CD4-positive, alpha-beta T cell (primary cell): ENCODE data around the gene ZBTB17. TPM values are rescaled to one million over a fixed set of nuclear protein-coding genes. Genes with fewer than 3 reads are reported as not detected.

Source experiments
- ATAC-seq: fragments of 200-7000 bp; cut with Tn5 transposase; one replicate; pipeline ENCODE4 v1.10.0; 2022; ENCODE audit warnings: mild to moderate bottlenecking; ENCODE audit not compliant: poor library complexity
- CTCF ChIA-PET: fragments of 350-600 bp; sonication (Branson Sonifier 250); formaldehyde crosslinking; loops from one replicate; lab custom pipeline; 2021; ENCODE audit warnings: antibody characterized with exemption, inconsistent platforms; lab: Charles Lee
- POLR2A ChIA-PET: fragments of 350-600 bp; sonication (Branson Sonifier 250); formaldehyde crosslinking; loops from one replicate; lab custom pipeline; 2021; ENCODE audit warnings: antibody characterized with exemption, inconsistent platforms; lab: Charles Lee
- DNase-seq, 14 experiments: peaks; one replicate each; pipeline ENCODE4 v3.0.0-alpha.2; 2013 to 2020; ENCODE audit warnings: mixed read lengths in 2 of 14
- H3K27ac ChIP-seq, 2 donors: one replicate each; pipeline versions ENCODE4 v1.5.1 to v1.7.0; 2013; ENCODE audit warnings: low read length in 2 of 2, low read depth in 1 of 2, mild to moderate bottlenecking in 1 of 2
- H3K27me3 ChIP-seq, 2 experiments: 1 replicate in 1 of 2; 2 replicates in 1 of 2; pipeline versions ENCODE4 v1.6.1 to v1.7.0; 2013; ENCODE audit warnings: low read length in 2 of 2, control low read depth in 1 of 2, mild to moderate bottlenecking in 1 of 2, moderate library complexity in 1 of 2; ENCODE audit not compliant: insufficient read depth in 2 of 2, control insufficient read depth in 1 of 2
- H3K36me3 ChIP-seq: one replicate; pipeline ENCODE4 v1.6.1; 2013; ENCODE audit warnings: low read length, control low read depth; ENCODE audit not compliant: insufficient read depth
- H3K4me1 ChIP-seq: one replicate; pipeline ENCODE4 v1.6.1; 2013; ENCODE audit warnings: low read length, control low read depth; ENCODE audit not compliant: insufficient read depth
- H3K4me3 ChIP-seq: one replicate; pipeline ENCODE4 v1.5.1; 2013; ENCODE audit warnings: mild to moderate bottlenecking, low read length, moderate library complexity
- H3K9me3 ChIP-seq, 2 experiments: 1 replicate in 1 of 2; 2 replicates in 1 of 2; pipeline versions ENCODE4 v1.6.1 to v1.7.0; 2013; ENCODE audit warnings: low read length in 2 of 2, mild to moderate bottlenecking in 2 of 2, control low read depth in 1 of 2, moderate library complexity in 1 of 2; ENCODE audit not compliant: control insufficient read depth in 1 of 2, insufficient read depth in 1 of 2
- H3K27ac Mint-ChIP-seq: one replicate; pipeline ENCODE4 v1.8.0; 2020; ENCODE audit warnings: mixed read lengths
- H3K27me3 Mint-ChIP-seq: one replicate; pipeline ENCODE4 v1.8.0; 2021; ENCODE audit warnings: mixed read lengths
- H3K36me3 Mint-ChIP-seq: one replicate; pipeline ENCODE4 v1.8.0; 2021; ENCODE audit warnings: low read depth, mixed read lengths
- H3K4me1 Mint-ChIP-seq: one replicate; pipeline ENCODE4 v1.8.0; 2021; ENCODE audit warnings: low read depth, mixed read lengths
- H3K4me3 Mint-ChIP-seq: one replicate; pipeline ENCODE4 v1.8.0; 2020; ENCODE audit warnings: mild to moderate bottlenecking, mixed read lengths
- H3K9me3 Mint-ChIP-seq: one replicate; pipeline ENCODE4 v1.8.0; 2020; ENCODE audit warnings: mixed read lengths
- CTCF ChIP-seq: fragments of 200-600 bp; IDR thresholded peaks from one replicate; pipeline ENCODE4 v1.8.0; 2022; ENCODE audit warnings: antibody characterized with exemption, mild to moderate bottlenecking
- intact Hi-C, 2 experiments: fragments of 100-400 bp; cut with DNase I in 1 of 2; cut with micrococcal nuclease in 1 of 2; formaldehyde crosslinking; loops; one replicate each; pipeline versions ENCODE4 v1.15.1 to v1.9.0; 2023 to 2025; cut with DNase I, micrococcal nuclease
- total RNA-seq, 174 experiments: library from RNA in 2 of 174; stranded (reverse) in 2 of 174; gene quantifications; one replicate each; pipeline ENCODE4 v1.2.3 and lab custom pipeline; 2021 to 2026

ZBTB17 gene
- total RNA-seq, 2 experiments from 2014 or later = 70.2 to 78.1 TPM

GRCh38 chr1:15966956-15967344 lies 9.0 kb downstream of the ZBTB17 start:
- H3K9me3 ChIP-seq = no peaks in the 10 kb centered on the region
- CTCF ChIA-PET = interaction anchor here (1.2 kb wide), 1 partner anchor 151 kb away, joined by 4 read pairs; no protein-coding TSS in a partner anchor
- no peaks in the 10 kb centered on the region for H3K27me3 ChIP-seq
- peak overlapping the region; percentile 76 for H3K27ac Mint-ChIP-seq
- POLR2A ChIA-PET = interaction anchor here (1.5 to 2.5 kb wide), 2 partner anchors 9 to 17 kb away, joined by 3 to 12 read pairs; partner anchors contain the start of gene ZBTB17
- no peak overlapping the region for H3K4me3 ChIP-seq
- no peak for DNase-seq
- H3K4me1 ChIP-seq = peaks cover 40% of the 10 kb centered on the region
- peaks cover 41% of the 10 kb centered on the region for H3K36me3 Mint-ChIP-seq
- no peak for TF ChIP-seq CTCF
- H3K4me1 Mint-ChIP-seq = peaks cover 66% of the 10 kb centered on the region
- H3K36me3 ChIP-seq = peaks cover 15% of the 10 kb centered on the region
- H3K9me3 Mint-ChIP-seq = no peaks in the 10 kb centered on the region
- H3K27me3 Mint-ChIP-seq = no peaks in the 10 kb centered on the region
- intact Hi-C loops = loop anchor here in 1 of 2 experiments (5.0 kb wide), 1 partner anchor 50 kb away; no protein-coding TSS in a partner anchor
- no peak for ATAC-seq
- no peak overlapping the region for H3K27ac ChIP-seq
- H3K4me3 Mint-ChIP-seq = no peak overlapping the region

- TF ChIP-seq CTCF = no peak
- H3K36me3 ChIP-seq = peaks cover 16% of the 10 kb centered on the region
- ChIA-PET CTCF (interaction anchor here (1.2 kb wide), 1 partner anchor 151 kb away, joined by 4 read pairs; no protein-coding TSS in a partner anchor), POLR2A (interaction anchor here (1.5 to 2.5 kb wide), 2 partner anchors 9 to 17 kb away, joined by 3 to 12 read pairs; partner anchors contain the start of gene ZBTB17)
- no peaks in the 10 kb centered on the region for H3K27me3 ChIP-seq
- H3K27me3 Mint-ChIP-seq = no peaks in the 10 kb centered on the region
- peak overlapping the region; percentile 76 for H3K27ac Mint-ChIP-seq
- intact Hi-C loops = loop anchor here in 1 of 2 experiments (5.0 kb wide), 1 partner anchor 49 kb away; no protein-coding TSS in a partner anchor
- DNase-seq (peak in 12 of 14 experiments; percentile 19 to 81 (median 40)), ATAC-seq (peak; percentile 64)
- H3K9me3 ChIP-seq = no peaks in the 10 kb centered on the region
- H3K4me1 Mint-ChIP-seq = peaks cover 67% of the 10 kb centered on the region
- peak overlapping the region; percentile 5 to 55 for H3K27ac ChIP-seq
- H3K4me3 Mint-ChIP-seq = peak overlapping the region; percentile 66
- peaks cover 38% of the 10 kb centered on the region for H3K4me1 ChIP-seq
- H3K9me3 Mint-ChIP-seq = no peaks in the 10 kb centered on the region
- peak overlapping the region; percentile 17 for H3K4me3 ChIP-seq
- peaks cover 38% of the 10 kb centered on the region for H3K36me3 Mint-ChIP-seq
These were observed 9.6 kb downstream of the ZBTB17 start for GRCh38 chr1:15966081-15966955.

GRCh38 chr1:15965228-15965767 lies 10.6 kb downstream of the ZBTB17 start:
- H3K27ac Mint-ChIP-seq = peak overlapping the region; percentile 76
- TF ChIP-seq CTCF = no peak

More at GRCh38 chr1:15965228-15965767, 10.6 kb downstream of the ZBTB17 start:
- H3K36me3 ChIP-seq = peaks cover 20% of the 10 kb centered on the region
- DNase-seq (no peak), ATAC-seq (no peak)
- Mint-ChIP-seq H3K4me3 (peak overlapping the region; percentile 66), H3K36me3 (peaks cover 31% of the 10 kb centered on the region), H3K9me3 (no peaks in the 10 kb centered on the region), H3K4me1 (peaks cover 73% of the 10 kb centered on the region), H3K27me3 (no peaks in the 10 kb centered on the region)
- H3K27me3 ChIP-seq = no peaks in the 10 kb centered on the region
- POLR2A ChIA-PET = no interaction called here
- peaks cover 38% of the 10 kb centered on the region for H3K4me1 ChIP-seq
- H3K4me3 ChIP-seq = no peak overlapping the region
- intact Hi-C loops = loop anchor here in 1 of 2 experiments (5.0 kb wide), 1 partner anchor 48 kb away; no protein-coding TSS in a partner anchor
- H3K27ac ChIP-seq = peak overlapping the region in 1 of 2 donors; percentile 16
- CTCF ChIA-PET = interaction anchor here (1.6 kb wide), 1 partner anchor 14 kb away, joined by 3 read pairs; no protein-coding TSS in a partner anchor
- H3K9me3 ChIP-seq = no peaks in the 10 kb centered on the region
